ENCODE results near the gene TRMT2A.

TRMT2A gene

GRCh38 chr22:20112623-20113511 is 4.2 kb downstream of the TRMT2A start:
- no peak for TF ChIP-seq CTCF (conservative IDR thresholded peaks at IDR 0.05; ENCODE audit: low read depth)
- H3K27ac ChIP-seq = peak overlapping the region; percentile 87
- POLR2A ChIA-PET (ENCODE audit: low non-redundant PET) = no interaction called here
- DNase-seq (ENCODE audit: low spot score) = no peak
- CTCF ChIA-PET = no interaction called here

GRCh38 chr22:20111689-20112622 is 5.1 kb downstream of the TRMT2A start:
- no peak for TF ChIP-seq CTCF (conservative IDR thresholded peaks at IDR 0.05; ENCODE audit: low read depth)
- CTCF ChIA-PET = interaction anchor here (0.6 to 0.7 kb wide), 2 partner anchors 165 to 350 kb away, joined by 3 to 4 read pairs; no protein-coding TSS in a partner anchor
- POLR2A ChIA-PET (ENCODE audit: low non-redundant PET) = interaction anchor here (0.6 kb wide), 1 partner anchor 11 kb away, joined by 3 read pairs; no protein-coding TSS in a partner anchor
- DNase-seq (ENCODE audit: low spot score) = no peak
- peak overlapping the region; percentile 87 for H3K27ac ChIP-seq

- peak; percentile 37 for TF ChIP-seq CTCF (conservative IDR thresholded peaks at IDR 0.05; ENCODE audit: low read depth)
- POLR2A ChIA-PET (ENCODE audit: low non-redundant PET) = interaction anchor here (0.6 kb wide), 1 partner anchor 10 kb away, joined by 3 read pairs; no protein-coding TSS in a partner anchor
- no peak for DNase-seq (ENCODE audit: low spot score)
- peak overlapping the region; percentile 87 for H3K27ac ChIP-seq
- CTCF ChIA-PET = interaction anchor here (0.6 to 0.7 kb wide), 2 partner anchors 164 to 349 kb away, joined by 3 to 4 read pairs; no protein-coding TSS in a partner anchor
These were observed 5.9 kb downstream of the TRMT2A start for GRCh38 chr22:20111045-20111688.

GRCh38 chr22:20110359-20110985 is 6.6 kb downstream of the TRMT2A start:
- ChIA-PET POLR2A (ENCODE audit: low non-redundant PET) (no interaction called here), CTCF (no interaction called here)
- H3K27ac ChIP-seq = peak overlapping the region; percentile 87
- TF ChIP-seq CTCF (conservative IDR thresholded peaks at IDR 0.05; ENCODE audit: low read depth) = no peak
- DNase-seq (ENCODE audit: low spot score) = no peak

GRCh38 chr22:20109411-20110358 is 7.3 kb downstream of the TRMT2A start:
- POLR2A ChIA-PET (ENCODE audit: low non-redundant PET) = no interaction called here

More at GRCh38 chr22:20109411-20110358, 7.3 kb downstream of the TRMT2A start:
- H3K27ac ChIP-seq = peak overlapping the region; percentile 87
- CTCF ChIA-PET = no interaction called here
- DNase-seq (ENCODE audit: low spot score) = no peak
- no peak for TF ChIP-seq CTCF (conservative IDR thresholded peaks at IDR 0.05; ENCODE audit: low read depth)

Measured in RWPE1 (cell line).